ENCODE results near the gene ASTN2. TPM values are rescaled to one million over a fixed set of nuclear protein-coding genes. Genes with fewer than 3 reads are reported as not detected.
A peak's percentile ranks its signal among the peaks of the same experiment; 100 is the strongest.

ASTN2 gene
- total RNA-seq, 1 donor from 2014 or later = 2.5 TPM

GRCh38 chr9:116558818-116559540, 855.9 kb downstream of the ASTN2 start:
- intact Hi-C loops (cut with DNase I) = no loop called here
- no peak for DNase-seq (ENCODE audit: low spot score)

GRCh38 chr9:116558035-116558434, 856.8 kb downstream of the ASTN2 start:
- DNase-seq (ENCODE audit: low spot score) = no peak
- intact Hi-C loops (cut with DNase I) = no loop called here

- intact Hi-C loops (cut with DNase I) = no loop called here
Measured at GRCh38 chr9:116555556-116556155, 859.2 kb downstream of the ASTN2 start.

GRCh38 chr9:116555119-116555518, 859.7 kb downstream of the ASTN2 start:
- DNase-seq (ENCODE audit: low spot score) = no peak
- intact Hi-C loops (cut with DNase I) = no loop called here

More at GRCh38 chr9:116555556-116556155, 859.2 kb downstream of the ASTN2 start:
- DNase-seq (ENCODE audit: low spot score) = no peak

- intact Hi-C loops (cut with DNase I) = no loop called here
- DNase-seq (ENCODE audit: low spot score) = no peak
Measured at GRCh38 chr9:116550696-116551436, 864.0 kb downstream of the ASTN2 start.

GRCh38 chr9:116549786-116550660, 864.8 kb downstream of the ASTN2 start:
- no peak for DNase-seq (ENCODE audit: low spot score)
- intact Hi-C loops (cut with DNase I) = no loop called here

- intact Hi-C loops (cut with DNase I) = no loop called here
- DNase-seq (ENCODE audit: low spot score) = peak; percentile 85
Measured at GRCh38 chr9:116549061-116549664, 865.7 kb downstream of the ASTN2 start.

- DNase-seq (ENCODE audit: low spot score) = no peak
- intact Hi-C loops (cut with DNase I) = no loop called here
Measured at GRCh38 chr9:116547729-116548426, 867.0 kb downstream of the ASTN2 start.

- no peak for DNase-seq (ENCODE audit: low spot score)
- intact Hi-C loops (cut with DNase I) = no loop called here
Measured at GRCh38 chr9:116546711-116547581, 867.9 kb downstream of the ASTN2 start.

GRCh38 chr9:116544896-116545295, 870.0 kb downstream of the ASTN2 start:
- intact Hi-C loops (cut with DNase I) = no loop called here
- no peak for DNase-seq (ENCODE audit: low spot score)

GRCh38 chr9:116543731-116544400, 871.0 kb downstream of the ASTN2 start:
- no peak for DNase-seq (ENCODE audit: low spot score)
- intact Hi-C loops (cut with DNase I) = no loop called here

- intact Hi-C loops (cut with DNase I) = no loop called here
- no peak for DNase-seq (ENCODE audit: low spot score)
Measured at GRCh38 chr9:116541402-116541801, 873.5 kb downstream of the ASTN2 start.

- no peak for DNase-seq (ENCODE audit: low spot score)
- intact Hi-C loops (cut with DNase I) = no loop called here
Measured at GRCh38 chr9:116539549-116539948, 875.3 kb downstream of the ASTN2 start.

- intact Hi-C loops (cut with DNase I) = no loop called here
- DNase-seq (ENCODE audit: low spot score) = no peak
Measured at GRCh38 chr9:116525611-116526010, 889.2 kb downstream of the ASTN2 start.

GRCh38 chr9:116524778-116525470, 889.9 kb downstream of the ASTN2 start:
- intact Hi-C loops (cut with DNase I) = no loop called here
- no peak for DNase-seq (ENCODE audit: low spot score)

GRCh38 chr9:116520218-116520617, 894.6 kb downstream of the ASTN2 start:
- intact Hi-C loops (cut with DNase I) = no loop called here
- no peak for DNase-seq (ENCODE audit: low spot score)

- intact Hi-C loops (cut with DNase I) = no loop called here
- no peak for DNase-seq (ENCODE audit: low spot score)
Measured at GRCh38 chr9:116516456-116516855, 898.4 kb downstream of the ASTN2 start.

All from cardiac septum (tissue), 1 donor.